GM19351 (cell line): ENCODE results near the gene HLCS.

Experiments used
- ATAC-seq: cut with Tn5 transposase; IDR thresholded peaks from one replicate; pipeline ENCODE4 v1.9.1; 2021; ENCODE audit warnings: mild to moderate bottlenecking, moderate library complexity; ENCODE audit not compliant: unreplicated experiment

HLCS gene

GRCh38 chr21:36917471-36918158 lies 48.9 kb downstream of the HLCS start:
- ATAC-seq: no peak

DNA sequence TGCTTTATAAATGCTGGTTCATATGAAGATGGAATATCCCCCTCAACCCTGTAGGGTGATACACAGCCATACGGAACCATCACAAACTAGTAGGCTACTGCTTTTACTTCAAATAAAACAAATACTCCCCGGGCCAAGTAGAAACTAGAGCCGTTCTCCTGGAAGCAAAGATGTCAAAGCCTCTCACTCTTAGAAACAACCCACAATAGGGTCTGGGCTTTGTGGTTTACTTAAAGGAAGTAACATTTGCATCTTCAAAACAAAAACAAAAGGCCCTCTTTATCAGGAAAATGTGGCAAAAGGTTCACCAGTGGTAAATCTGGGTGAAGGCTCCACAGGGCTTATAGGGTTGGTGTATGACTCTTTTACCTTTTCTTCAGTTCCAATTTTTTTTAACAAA lies 49.8 kb downstream of the HLCS start:
- no peak for ATAC-seq

DNA sequence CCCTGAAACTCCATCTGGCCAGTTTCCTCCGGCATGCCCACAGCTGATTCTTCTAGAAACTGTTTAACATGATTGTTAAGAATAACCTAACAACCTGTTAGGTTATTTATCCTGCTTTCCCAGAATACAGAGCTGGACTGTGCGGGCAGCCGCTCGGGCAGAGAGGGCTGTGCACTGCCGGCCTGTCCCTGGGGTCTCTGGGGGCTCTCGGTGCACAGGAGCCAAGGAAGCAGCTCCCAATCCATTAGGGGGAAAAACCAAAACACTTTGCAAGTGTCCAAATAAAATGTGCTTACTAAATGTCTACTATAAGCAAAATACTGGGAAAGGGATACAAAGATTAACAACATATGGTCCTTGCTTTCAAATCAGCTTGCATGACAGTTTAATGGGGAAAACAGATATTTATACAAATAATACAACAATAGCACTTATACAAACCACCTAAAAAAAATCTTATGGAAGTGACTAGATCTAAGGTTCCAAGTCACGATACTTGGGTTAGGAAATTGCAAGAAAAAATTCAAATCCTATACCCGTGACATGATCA lies 50.7 kb downstream of the HLCS start:
- ATAC-seq: no peak

DNA sequence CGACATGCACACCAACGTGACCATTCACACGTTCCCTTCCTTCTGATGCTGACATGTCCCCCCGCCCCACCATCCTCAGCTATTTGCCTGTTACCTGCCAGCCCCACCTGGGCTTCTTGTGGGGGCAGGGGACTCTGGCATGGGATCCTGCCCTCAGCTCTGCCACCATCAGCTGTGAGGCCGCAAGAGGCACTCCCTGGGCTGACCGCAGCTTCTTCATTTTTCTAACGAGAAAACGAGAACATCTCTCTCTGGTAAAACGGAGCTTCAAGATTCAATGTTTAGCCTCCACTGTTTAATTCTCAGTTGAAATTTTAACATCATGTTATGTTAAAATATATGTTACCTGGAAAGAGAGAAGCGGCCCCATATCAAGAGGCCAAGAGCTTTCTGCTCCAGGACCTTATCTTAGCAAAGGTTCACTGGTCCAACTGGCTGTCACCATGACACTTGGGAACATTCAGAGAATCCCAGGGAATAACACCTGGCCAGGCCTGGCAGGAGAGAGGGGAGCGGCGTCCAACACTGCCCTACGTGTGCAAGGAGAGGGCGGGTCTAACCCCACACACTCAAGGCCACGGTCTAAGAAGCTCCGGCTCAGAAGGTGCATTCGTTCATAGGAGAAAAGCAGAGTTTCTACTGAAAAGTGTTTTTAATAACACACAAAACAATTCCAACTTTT lies 51.3 kb downstream of the HLCS start:
- no peak for ATAC-seq

DNA sequence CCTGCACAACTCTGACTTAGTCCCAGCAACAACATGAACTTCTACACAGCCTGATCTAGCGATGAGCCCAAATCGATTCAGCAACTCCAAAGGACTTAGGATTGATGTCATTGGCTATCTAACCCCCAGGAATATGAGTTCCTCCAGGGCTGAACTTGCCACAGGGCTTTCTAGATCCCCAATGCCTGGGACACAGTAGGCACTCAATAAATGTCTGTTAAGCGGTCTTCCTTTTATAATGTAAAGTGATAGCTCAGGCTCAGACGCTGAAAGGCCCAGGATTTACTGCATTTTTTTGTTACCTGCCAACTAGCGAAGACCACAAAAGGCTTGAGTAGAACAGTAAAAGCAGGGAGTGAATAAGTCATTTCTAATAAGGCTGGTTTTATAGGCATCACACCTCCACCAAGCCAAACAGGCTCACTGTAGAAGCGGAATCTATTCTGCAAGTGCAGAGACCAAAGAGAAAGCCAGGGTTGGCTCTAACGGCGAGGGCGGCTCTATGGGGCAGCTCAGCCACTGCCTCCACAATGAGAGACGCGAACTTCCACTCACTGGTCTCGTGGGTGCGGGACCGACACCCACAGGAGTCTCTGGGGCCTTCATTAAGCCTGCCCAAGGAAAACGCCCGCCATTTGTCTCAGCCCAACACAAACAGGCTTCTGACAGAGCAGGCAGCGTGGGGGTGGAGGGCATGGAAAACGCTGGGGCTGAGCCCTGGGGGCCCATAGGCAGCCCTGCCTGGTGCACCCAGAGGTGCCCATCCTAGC lies 52.0 kb downstream of the HLCS start:
- no peak for ATAC-seq

DNA sequence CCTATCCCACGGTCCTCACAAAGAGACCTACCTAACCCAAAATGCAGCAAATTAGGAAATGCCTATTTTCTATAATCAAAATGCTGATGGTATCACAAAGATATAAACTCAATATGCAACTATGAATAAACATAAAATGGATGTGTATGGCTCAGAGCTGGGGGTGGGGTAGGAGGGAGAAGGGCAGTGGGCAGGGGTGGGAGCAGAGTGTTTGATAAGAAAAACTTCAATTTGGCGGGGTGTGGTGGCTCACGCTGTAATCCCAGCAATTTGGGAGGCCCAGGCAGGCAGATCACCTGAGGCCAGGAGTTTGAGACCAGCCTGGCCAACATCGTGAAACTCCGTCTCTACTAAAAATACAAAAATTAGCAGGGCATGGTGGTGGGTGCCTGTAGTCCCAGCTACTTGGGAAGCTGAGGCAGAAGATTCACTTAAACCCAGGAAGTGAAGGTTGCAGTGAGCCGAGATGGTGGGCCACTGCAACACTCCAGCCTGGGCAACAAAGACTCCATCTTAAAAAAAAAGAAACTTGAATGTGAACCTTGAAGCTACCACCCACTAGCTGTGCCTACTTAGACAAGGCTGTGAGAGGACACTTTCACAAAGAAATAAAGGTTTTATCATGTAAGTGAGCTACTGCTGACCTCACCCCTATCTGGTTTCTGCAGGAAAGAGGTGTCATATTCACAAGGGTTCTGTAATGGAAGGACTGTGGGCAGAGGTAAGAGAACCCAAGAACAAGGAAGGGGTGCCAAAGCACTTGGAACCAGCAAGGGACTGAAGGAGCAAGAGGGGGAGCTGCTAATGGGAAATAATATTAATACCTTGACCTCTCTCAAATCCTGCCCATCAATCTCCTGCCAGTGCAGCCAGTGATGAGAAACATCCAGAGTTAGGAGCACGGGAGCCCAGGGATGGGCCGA lies 53.0 kb downstream of the HLCS start:
- ATAC-seq: no peak

DNA sequence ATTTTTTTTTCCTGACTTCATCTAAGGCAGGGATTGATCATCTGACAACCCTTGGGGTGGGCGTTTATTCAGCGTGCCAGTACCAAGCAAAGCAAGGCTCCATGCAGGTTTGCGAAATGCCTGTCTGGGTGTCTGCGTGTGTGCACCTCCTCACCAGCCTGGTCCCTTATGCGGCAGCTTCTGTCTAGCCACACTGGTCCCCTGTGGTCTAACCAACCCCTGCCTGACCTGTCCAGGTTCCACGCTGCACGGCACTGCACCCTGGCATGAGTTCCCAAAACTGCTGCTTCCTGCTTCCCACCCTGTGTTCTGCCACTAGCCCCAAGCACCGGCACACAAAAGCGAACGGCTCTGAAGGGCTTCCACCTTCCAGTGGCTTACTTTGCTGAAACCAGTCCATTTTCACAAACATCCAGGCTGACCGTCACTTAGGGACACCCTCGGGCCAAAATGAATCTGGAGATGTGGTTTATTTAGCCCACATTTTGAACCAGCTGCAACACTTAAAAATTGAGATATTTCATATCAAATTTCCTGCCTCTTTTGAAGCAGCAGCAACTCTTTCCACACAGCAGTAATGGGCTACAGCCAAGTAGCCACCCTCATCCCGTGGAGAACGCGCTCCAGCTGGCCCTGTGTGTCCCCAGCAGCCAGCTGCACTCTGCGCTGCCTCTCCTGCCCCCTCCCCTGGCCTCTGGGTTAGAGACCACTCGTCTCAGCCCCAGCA lies 55.7 kb downstream of the HLCS start:
- ATAC-seq: no peak

DNA sequence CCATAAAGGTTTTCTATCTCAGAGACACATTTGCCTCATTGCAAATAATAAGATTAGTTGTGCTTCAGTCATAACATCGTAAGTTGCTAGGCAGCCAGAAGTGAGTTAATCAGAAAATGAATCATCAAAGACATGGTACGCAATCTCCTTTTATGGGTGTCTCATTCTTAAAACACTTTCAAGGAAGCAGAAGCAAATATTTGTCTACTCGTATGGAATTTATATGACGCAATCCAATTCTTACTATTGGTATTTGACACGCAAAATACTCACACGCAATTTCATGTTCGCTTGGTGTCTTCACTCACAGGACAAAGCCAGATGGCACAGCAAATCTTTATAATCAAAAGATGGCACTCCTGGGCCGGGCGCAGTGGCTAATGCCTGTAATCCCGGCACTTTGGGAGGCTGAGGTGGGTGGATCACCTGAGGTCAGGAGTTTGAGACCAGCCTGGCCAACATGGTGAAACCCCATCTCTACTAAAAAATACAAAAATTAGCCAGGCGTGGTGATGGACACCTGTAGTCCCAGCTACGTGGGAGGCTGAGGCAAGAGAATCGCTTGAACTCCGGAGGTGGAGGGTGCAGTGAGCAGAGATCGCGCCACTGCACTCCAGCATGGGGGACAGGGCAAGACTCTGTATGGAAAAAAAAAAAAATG lies 56.4 kb downstream of the HLCS start:
- no peak for ATAC-seq

DNA sequence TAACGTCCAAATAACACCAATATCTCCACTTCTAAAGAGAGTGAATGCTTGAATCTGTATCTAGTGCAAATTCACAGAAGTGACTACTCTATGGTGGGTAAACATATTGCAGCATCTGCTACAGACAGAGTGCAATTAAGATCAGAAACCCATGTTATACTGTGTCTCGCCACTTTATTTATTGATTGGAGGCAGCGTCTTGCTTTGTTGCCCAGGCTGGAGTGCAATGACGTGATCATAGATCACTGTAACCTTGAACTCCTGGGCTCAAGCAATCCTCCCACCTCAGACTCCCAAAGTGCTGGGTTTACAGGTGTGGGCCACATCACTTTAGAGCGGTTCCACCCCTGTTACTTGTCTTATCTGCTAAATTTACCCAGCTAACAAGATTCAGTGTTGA lies 57.0 kb downstream of the HLCS start:
- no peak for ATAC-seq

DNA sequence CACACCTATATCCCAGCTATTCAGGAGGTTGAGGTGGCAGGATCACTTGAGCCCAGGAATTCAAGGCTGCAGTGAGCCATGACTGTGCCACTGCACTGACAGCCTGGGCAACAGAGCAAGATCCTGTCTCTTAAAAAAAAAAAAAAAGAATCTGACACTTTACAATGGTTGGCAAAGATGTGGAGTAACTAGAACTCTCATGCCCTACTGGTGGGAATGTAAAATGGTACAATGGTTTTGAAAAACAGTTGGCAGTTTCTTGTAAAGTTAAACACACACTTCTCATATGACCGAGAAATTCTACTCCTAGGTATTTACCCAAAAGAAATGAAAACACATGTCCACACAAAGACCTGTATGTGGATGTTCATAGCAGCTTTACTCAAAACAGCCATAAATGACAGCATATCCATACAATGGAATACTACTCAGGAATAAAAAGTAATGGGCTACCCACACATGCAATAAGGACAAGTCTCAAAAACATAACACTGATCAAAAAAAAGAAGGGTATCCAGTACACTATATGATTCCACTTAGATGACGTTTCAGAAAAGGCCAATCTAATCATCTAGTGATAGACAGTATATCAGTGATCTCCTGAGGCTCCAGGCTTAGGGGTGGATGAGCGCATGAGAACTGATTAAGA lies 58.1 kb downstream of the HLCS start:
- ATAC-seq: no peak

- no peak for ATAC-seq
Measured at GRCh38 chr21:36904093-36904666, 62.3 kb downstream of the HLCS start.

DNA sequence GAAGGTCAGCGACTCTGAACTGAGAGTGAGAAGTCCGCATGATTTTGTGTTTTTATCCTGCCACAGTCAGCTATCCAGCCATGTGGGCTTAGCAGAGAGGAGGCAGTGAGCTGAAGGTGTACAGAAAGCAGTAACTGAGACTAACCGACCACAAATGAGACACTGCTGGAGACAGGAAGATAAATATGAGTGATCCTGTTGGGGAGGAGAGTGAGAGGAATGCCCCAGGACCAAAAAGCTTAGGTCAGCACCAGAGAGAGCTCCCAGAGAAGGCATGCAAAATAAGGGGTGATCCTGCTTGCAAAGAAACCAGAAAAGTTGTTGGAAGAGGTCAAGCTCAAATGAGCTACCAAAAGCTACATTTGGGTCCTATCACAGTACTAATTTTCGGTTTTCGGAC lies 63.7 kb downstream of the HLCS start:
- no peak for ATAC-seq

GRCh38 chr21:36902331-36902730 lies 64.1 kb downstream of the HLCS start:
- ATAC-seq: no peak

GRCh38 chr21:36901575-36901974 lies 64.9 kb downstream of the HLCS start:
- no peak for ATAC-seq

GRCh38 chr21:36893581-36893980 lies 72.9 kb downstream of the HLCS start:
- ATAC-seq: no peak

GRCh38 chr21:36892201-36892600 lies 74.3 kb downstream of the HLCS start:
- no peak for ATAC-seq

DNA sequence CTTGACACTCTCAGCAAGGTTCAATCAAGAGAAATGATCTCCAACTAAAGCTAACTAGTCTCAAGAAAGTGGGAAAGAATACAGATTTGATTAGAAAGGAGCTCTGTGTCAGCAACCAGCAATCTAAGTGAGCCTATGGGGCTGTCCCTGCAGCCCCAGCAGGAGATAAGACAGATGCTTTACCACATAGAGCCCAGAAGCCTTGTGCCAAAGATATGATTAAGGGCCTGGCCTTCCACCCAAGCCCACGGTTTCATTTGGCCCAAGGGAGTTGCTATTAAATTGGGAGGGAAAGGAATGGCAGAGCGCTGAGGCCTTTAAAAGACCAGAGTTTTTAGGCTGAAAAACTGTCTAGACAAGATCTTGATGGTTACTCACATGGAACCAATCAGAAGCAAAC lies 74.8 kb downstream of the HLCS start:
- ATAC-seq: no peak

GRCh38 chr21:36891121-36891520 lies 75.3 kb downstream of the HLCS start:
- no peak for ATAC-seq

- no peak for ATAC-seq
Measured at GRCh38 chr21:36890086-36890485, 76.4 kb downstream of the HLCS start.
